NCI-H146 treated with DMSO at 0.1 percent for 48 hours (cell line): Measurements from ENCODE around the gene GLRA3.
"Not testable (repeated sequence)": the region's sequence is repeated elsewhere in the genome, so short reads cannot be mapped to it uniquely, and the experiment has no call there.

Experiments used
- DNase-seq: peaks from one replicate; lab custom pipeline; 2025; ENCODE audit not compliant: unreplicated experiment; lab: John Stamatoyannopoulos, UW

The GLRA3 gene

DNA sequence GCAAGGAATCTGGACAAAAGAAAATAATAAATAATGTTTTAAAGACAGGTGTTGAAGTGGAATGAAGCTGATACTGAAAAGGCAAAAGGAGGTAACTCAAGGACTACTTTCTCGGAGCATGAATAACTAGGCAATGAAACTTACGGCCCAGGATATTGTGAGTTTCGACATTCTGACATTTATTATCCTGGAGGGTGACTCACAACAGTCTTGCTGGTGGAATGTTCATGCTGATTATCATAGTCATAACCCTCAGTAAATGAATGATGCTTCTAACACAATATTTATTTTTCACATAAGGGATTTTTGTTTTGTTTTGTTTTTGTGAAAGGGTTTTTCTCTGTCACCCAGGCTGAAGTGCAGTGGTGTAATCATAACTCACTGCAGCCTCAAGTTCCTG, 159.8 kb downstream of the GLRA3 start:
- no peak for DNase-seq

DNA sequence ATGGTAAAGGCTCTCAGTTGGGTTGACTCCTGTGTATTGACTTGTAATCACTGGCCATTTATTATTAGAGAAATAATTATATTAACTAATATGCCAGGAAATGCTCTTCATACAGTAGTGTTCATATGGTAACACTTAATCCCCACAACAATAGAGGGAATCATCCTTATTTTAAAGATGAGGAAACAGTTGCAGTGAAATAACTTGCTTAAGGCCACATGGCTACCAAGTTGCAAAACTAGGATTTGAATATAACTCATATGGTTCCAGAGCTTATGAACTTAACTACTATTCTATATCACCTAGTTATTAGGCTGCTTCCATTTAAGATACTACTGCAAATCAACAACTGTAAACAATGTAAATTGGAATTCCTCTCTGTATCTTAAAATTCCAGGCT, 163.2 kb downstream of the GLRA3 start:
- no peak for DNase-seq

DNA sequence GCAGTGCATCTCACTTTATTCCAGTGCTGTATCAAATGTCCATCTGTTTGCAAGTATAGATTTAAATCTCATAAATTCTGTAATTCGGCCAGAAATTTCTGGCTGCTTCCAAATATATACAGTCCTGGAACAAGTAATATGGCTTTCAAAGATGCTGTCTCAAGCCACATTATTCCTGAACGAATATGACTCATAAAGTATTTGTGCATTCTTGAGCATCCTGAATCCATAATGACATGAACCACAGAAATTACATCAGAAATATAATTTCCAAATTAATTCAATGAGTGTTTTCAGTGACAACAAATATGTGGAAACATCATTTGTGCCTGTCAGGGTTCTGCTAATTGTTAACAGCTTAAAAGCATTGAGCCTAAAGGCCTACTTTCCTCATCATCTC, 165.8 kb downstream of the GLRA3 start:
- DNase-seq: no peak

DNA sequence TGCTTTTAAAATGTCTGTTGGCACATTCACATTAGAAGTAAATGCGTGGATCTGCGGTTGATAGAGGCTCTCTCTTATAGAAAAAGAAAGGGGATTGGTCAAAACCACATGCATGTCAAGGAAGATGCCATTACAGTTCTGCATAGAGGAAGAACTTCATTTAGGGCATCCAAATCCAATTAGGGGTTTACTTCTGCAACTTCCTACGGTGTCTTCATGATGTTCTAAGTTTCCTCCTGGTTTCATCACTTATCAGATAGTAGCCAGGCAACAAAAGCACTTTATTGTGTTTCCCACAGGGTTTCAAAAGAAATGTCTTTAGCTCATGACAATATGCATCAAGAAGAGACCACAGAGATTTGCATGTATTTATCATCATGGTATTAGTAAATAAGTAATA, 170.8 kb downstream of the GLRA3 start:
- DNase-seq: no peak

DNA sequence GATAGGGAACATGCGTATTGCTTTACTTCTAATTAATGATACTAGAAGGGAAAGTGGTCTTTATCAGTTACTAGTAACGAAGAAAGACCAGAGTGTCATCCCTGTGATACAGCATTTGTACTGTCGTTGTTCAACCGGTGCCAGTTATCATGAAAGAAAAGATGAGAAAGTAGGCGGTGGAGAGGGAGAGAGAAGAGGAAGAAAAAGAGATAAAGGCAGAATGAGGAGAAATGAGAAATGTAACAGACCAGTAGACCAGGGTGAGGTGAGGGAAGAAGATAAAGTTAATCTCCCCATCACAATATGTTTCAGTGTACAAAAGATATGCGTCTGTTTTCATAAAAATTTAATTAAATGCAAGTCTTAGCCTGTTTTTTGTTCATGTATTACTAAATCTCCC, 171.6 kb downstream of the GLRA3 start:
- no peak for DNase-seq

DNA sequence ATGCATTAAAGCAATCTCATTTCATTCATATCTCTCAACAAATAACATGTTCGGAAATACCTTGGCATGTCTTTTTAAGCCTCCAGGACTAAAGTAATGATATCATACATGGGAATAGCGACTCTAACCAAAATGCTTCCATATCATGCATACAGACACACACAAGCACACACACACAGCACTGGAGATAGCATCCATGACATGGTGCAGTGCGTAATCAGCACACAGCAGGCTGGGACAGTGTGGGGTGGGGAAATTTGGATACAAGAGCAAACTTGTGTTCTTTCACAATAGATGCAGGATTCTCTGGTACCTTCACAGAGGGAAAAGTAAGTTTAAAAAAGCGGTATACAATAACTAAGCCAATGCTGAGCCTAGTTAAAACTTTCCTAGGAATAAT, 174.4 kb downstream of the GLRA3 start:
- no peak for DNase-seq

DNA sequence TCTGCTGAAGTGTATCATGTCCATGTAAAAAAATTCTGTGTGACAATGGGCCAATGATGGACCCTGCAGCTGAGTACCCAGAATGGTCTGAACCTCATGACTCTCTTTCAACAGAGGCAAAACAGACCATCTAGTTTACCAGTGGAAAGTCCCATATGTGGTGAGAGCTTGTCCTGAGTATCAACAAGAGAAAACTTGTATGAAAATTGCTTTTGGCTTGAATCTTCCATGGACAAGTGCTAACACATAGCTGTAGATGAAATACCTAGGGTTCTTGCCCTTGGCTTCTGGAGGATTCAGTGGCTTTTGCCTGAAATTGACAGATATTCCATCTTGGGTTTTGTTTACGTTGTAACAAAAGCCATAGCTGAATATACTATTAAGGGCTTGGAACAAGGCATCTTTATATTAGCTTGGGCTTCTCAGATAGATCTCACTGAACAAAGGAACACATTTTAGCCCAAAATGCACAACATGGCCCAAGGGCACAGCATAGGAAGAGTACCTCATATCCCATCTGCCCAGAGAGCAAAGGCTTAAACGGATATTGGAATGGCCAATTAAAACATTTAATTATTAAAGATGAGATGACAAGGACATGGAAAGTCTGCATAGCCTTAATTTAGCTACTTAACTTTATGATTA, 178.2 kb downstream of the GLRA3 start:
- no peak for DNase-seq

DNA sequence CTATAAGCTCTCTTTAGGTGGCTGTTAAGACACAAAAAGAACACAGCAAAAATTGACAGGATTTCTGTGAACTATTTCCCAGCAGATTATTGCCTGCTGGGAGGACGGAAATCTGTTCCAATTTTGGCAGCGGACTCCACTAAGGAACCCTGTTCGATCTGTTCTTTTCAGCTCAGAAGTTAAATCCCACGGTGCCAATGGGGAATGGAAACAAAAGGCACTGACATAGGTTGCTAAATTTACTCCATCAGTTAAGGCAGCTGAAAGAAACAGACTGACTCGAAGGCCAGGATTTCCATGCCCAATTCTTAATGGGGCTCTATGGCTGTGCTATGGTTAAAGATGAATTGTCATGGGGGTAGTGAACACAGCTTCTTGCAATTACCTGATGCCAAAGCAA, 180.2 kb downstream of the GLRA3 start:
- no peak for DNase-seq

DNA sequence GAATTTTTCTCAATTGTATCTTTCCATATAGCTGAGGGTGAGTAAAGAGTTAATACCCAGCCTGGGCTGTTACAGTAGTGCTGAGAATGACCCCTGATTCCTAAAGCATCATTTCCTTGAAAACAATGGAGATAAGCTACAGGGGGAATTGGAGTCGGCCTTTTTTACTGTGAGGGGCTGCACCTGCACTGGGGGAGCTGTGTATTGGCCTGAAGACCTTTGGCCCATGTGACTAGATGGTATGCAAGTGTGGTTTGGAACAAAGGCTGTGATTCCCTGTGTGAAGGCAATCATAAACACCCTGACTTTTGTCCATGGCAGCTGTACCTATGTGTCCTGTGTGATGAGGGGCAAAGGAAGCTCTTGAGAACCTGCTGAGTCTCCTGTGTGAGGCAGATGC, 182.7 kb downstream of the GLRA3 start:
- no peak for DNase-seq

DNA sequence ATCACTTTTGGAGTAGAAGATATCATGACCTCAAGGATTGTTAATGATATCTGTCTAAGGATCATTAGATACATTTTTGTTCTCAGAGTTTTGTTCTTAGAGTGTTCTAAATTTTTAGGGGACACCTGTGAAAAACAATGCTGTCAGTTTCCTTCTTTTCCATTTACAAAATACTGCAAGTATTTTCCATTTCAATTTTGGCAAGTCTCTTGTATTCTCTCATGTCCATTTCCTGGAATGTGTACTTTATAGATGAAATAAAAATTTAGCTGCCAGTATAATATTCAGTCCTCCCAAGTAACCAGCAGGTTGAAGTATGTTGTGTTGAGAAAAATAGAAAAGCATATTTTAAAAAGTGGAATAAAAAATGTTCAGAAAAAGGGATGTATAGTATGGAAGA, 188.9 kb downstream of the GLRA3 start:
- DNase-seq: no peak

DNA sequence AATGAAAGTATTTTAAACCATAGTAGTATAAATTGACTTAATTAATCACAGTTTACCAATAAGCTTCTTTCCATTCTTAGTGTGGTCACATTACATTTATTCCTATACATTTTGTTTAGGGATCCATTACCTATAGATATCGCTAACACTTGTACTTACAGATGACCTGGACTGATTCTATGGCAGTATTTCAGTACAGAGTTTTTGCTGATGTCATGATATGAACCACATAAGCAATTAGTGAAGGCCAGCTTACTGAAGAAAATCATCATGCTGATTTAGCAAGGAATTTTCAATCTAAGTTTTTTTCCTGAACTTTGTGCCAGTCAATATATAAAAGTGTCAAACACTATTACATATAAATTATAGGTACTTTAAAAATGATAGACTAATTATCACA, 193.3 kb downstream of the GLRA3 start:
- no peak for DNase-seq

DNA sequence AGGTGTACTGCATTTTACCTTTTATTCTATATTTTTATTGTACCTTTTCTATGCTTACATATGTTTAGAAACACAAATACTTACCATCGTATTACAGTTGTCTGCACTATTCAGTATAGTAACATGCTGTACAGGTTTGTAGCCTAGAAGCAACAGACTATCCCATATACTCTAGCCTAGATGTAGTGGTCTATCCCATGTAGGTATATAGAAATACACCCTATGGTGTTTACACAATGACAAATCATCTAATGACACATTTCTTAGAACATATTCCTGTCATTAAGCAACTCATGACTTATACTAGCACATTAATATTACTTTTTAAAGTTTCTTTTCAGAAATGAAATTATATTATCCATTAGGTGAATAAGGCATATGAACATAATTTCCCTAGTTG, 195.6 kb downstream of the GLRA3 start:
- DNase-seq: no peak

DNA sequence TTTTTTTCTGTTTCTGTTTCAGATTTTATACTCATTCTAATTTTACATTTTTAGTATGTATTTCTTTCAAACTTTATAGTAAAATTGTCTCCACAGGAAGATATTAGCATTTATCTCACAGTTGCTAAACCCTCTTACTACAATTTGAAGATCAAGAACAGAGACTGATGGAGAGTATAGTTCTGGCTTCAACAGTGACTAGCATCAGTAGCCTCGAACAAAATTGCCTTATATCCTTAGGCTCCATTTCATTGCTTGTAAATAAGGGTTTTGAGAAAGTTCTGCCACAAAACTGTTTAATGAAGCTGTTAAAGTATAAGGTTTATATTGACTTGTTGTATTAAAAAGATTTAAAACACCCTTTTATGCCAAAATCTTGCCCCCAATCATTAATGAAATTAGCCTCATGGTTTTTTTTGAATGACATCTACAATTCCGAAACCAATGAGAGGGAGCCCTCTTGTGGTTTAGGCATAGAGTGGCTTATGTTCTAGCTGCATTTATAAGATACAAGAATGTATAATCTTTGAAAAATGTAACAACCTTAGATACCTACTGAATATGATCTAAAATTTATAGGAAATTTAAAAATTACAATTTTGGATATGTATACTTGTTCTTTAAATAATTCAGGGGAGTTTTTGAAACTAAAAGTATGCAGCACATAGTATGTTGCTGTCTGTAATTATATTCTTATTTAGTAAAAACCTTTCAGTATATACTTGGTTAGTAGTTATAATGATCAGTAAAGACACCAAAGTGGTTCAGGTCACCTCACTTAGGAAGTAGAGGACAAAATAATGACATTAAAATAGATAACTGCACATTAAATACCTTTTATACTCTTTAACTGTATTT, 196.9 kb downstream of the GLRA3 start:
- no peak for DNase-seq

DNA sequence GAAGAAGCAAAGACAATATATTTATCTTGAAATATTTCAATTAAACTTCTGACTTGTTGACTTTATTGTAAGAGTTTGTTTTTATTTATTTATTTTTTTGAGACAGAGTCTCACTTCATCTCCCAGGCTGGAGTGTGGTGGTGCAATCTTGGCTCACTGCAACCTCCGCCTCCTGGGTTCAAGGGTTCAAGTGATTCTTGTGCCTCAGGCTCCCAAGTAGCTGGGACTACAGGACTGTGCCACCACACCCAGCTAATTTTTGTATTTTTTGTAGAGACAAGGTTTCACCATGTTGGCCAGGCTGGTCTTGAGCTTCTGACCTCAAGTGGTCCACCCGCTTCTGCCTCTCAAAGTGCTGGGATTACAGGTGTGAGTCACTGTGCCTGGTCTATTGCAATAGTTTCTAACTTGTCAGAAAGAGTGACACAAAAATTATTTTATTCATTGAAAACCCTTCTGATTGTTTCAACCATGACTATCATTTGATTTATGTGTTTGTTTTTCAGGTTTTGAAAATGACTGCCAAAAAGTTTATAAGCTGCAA, 199.1 kb downstream of the GLRA3 start:
- DNase-seq: not testable (repeated sequence)

DNA sequence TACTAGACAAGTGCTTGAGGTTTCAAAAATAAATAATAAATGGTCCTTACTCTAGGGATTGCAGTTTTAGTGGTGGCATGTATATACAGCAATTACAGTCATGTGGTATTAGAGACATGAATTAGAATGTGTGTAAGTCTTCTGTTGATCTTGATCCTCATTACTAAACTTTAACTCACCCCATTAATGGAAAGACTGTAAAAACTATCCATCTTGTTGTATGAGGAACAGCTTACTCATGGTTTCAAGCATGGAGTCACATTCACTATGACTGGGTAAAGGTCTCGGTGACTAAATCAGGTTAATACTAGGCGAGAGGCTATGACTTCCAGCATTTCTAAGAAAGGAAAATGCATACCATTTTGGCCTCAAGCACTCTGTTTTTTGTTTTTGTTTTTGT, 199.8 kb downstream of the GLRA3 start:
- DNase-seq: no peak

DNA sequence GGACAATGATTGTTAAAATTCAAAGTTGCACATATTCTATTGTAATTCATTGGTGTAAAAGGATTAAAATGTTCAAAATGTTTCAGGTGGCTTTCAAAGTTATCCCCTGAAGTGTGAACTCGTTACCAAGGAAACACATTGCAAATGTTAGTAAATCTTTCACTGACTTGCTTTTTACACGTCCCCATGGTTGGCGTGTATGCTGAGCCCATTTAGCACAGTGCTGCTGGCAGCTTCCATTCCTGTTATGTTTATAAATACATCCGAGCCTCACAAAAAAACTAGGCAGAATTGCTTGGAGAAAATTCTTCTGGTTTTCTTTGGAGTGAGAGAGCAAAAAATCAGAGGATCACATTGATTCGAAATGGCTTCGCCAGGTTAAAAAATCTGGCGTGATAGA, 200.9 kb downstream of the GLRA3 start:
- no peak for DNase-seq

DNA sequence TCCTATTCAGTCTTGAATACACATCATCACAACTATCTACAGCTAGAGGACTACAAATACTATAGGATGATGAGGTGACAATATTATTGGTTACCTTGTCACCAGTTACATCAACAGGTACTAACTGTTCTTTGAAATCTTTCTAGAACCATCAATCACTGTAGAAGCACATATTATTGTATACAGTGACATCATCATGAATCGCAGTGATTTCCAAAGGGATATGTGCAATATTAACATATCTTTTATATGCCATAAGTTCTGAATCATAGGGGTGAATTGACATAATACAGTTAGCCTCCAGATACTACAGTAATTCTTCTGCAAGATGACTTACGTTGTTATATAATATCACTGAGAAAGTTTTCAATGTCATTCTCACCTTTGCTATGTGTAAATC, 201.6 kb downstream of the GLRA3 start:
- no peak for DNase-seq

DNA sequence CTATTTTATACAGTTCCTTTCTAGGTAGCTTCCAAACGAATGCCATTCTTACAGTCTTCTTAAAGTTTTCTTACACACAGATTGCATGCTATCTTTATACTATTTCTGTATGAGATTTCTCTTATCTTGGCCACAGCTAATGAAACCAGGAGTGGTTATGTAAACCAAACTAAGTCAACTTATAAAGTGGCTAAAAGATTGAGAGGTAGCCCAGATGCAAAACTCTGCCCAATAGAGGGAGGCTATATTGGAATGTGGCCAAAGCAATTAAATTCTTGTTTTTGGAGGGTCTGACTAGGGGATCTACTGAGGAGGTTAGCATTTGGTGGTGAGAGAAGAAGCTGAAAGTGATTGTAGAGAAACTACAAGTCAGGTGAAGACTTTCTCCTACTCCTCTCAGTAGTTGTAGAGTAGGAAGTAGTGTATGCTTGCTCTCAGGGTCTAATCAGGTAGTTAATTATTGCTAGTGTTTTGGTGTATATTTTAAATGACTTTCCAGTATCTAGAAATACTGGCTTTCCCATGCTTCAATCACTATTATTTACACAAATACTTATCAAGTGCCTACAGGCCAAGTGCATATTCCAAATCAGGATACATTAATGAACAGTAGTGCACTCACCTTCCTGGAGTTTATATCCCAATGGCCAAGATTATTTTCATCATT, 202.6 kb downstream of the GLRA3 start:
- no peak for DNase-seq

DNA sequence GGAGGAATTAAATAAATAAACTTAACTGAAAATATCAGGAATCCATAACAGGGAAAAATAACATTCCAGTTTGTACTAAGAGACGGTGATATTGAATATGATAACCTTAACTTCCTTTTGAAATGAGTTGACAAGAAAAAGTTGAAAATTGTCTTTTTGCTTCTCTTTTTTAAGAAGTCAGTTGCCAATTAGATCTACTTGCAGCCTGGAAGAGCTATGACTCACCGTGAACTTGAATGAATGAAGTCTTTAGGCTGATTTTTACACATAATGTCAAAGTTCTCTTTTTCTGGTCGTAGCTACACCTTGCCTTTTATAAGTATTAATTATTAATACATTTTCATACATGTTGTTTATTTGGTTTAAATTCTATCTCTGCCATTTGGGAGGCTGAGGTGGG, 212.4 kb downstream of the GLRA3 start:
- DNase-seq: no peak

DNA sequence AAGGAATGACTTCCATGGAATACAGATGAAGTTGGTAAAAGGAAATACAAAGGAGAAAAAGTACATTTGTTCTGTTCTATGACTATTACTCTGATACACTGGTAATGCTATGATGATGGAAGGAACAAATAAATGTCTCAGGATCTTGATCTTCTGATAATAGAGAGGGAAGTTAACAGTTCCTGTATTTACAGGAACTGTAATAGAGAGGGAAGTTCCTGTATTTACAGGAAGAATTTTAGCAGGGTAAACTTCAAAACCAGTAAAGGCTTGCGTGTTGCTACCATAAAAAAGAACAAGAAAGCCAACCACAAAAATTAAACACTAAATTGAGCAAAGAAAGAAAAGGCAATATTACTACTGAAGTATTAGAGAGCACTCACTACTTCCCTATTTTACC, 215.1 kb downstream of the GLRA3 start:
- DNase-seq: no peak

DNA sequence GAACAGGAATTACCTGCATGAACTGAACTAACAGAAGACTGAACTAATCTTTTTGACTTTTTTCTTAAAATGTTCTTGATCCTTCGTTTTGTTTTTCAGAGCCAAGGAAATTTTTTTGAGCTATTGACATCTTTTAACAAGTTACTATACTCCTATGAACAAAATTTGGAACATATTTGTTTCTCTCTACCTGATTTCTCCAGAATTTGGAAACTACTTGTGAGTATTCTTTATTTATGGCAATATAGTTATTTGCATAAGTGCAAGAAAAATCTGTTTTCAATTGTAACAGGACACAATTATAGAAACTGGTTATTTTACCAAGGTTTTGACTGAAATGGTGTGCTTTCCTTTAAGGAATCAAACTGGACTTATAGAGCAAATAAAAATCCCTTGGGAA, 217.3 kb downstream of the GLRA3 start:
- no peak for DNase-seq

DNA sequence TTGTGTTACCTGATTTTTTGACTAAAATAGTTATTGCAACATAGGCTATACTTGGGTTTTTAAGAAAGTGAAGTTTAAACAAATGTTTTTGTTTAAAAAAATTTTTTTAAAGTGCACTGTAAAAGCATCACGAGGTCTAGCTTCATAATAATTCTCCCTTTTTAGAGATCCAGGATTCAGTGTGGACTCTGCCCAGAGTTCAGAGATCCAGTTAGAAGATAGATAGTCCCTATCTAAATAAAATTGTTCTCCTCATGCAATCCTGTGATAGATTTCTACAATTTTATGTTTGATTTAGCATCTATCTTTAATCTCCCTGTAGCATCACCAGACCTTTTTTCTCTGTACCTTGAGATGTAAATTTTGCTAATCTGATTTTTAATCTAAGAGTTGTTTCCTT, 221.3 kb downstream of the GLRA3 start:
- DNase-seq: no peak
